ENCODE results near the gene ADAMTS2.

ADAMTS2 gene

DNA sequence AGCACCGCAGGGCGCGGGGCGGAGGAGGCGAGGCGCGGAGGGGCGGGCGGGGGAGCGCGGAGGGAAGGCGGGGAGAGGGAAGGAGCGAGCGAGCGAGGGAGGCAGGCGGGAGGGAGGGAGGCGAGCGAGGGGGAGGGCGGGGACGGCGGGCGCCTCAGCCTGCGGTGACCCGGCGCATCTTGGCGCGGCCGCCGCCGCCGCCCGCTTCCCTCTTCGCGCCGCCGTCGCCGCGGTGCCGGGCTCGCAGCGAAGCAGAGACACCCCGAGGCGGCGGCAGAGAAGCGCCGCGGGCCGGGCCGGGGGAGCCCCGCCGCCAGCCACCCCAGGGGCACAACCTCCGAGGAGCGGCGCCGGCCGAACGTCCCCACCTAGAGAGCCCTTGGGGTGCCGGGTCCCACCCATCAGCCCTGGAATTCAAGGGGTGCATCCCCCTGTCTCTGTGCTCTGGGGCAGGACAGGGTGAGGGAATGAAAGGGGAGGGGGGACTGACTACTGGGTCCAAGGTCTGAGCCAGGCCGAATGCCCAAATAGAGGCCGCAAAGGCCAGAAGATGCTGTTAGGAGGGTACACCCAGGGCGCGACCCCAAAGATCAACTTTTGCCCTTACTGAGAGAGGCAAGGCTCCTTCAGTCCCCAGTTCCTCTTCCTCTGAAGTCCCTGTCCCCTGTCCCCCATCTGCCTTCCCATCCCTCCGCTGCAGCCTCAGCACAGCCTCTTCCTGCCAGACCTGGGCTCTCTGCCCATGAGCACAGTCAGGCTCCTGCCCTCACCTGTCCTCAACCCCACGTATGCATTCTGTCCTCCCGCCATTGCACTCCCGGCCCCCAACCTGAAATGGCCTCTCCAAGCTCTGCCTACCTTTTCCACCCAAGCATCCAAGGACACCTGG lies at the start of gene ADAMTS2:
Gene ADAMTS2, minus strand, starts transcription at position 29 of the 889 bp plus-strand sequence. CDS start 133 bp downstream, outside the sequence.
- no peak for DNase-seq

GRCh38 chr5:179393078-179393477 lies 47.8 kb upstream of the ADAMTS2 start:
- no peak for DNase-seq

DNA sequence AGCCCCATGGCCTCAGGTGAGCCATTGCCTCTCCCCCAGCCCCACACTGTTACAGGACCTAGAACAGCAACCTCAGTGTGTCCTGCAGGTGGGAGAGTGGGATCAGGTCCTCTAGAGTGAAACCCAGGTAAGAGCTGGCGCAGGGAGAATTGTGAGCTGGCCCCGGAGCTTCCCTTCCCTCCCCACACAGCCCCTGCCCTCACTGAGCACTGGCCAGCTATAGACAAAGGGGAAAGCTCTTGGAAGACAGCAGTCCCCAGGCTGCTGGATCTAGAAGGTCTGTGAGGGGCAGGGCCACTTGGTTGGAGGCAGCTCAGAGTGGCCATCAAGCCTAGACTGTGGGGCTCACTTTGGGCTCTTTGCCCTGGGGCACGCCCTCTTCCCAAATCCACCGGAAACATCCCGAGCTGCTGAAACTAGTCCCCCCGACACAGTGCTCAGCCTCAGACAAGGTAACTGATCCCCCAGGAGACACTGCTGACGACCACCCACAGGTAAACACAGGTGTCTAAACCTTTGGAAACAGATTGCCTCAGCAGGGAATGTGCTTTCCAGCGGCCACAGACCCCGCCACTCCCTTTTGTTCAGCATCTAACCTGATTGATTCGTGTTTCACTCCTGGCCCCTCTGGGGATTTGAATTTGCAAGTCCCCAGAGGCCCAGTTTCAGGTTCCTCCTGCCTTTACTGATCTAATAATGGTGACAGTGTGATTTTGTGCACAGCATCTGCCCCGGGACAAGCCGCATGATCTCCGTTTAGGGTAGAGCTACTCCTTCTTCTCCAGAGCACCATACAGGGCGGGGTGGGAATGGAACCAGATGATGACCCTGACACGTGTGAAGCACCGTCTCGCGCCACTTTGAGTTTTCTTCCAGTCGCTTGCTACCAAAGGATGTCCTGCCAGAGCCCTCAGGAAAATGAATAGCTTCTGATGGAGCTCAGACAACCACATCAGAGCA lies 42.2 kb upstream of the ADAMTS2 start:
- DNase-seq: no peak

GRCh38 chr5:179385914-179386313 lies 40.7 kb upstream of the ADAMTS2 start:
- DNase-seq: no peak

- DNase-seq: no peak
Measured at GRCh38 chr5:179382486-179382885, 37.2 kb upstream of the ADAMTS2 start.

- no peak for DNase-seq
Measured at GRCh38 chr5:179381691-179382090, 36.4 kb upstream of the ADAMTS2 start.

DNA sequence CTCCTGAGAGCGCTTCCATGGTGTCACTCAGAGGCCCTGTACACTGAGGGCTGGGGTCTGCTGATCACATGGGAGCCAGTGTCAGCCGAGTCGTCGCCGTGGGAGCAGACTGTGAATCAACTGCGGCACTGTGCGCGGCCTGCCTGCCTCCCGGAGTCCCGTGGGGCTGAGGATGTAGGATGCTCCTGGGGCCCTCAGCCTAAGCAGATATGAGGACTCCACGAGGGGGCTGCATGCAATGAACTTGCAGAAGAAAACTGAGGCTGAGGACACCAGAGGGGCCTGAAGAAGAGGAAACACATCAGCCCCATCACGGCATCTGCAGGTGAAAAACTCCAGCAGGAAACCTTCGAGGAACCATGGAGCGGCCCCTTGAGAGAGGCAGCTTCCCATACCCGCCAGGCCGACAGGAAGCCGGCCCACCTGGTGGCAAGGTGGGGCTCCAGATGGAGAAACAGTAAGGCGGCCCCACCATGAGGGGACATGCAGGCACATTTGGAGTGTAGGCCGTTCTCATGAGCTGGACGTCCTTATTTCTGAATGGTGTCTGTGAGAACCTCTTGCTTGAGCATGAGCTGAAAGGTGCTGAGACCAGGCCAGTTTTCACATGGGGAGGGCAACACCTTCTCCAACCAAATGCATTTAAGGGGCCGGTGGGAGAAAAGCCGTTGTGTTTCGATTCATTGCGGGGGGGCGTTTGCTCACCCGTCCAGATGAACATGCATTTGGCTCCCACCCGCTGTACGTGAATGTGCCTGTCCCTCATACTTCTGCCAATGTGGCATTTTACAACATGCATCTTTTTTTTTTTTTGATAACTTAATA lies 35.2 kb upstream of the ADAMTS2 start:
- no peak for DNase-seq

GRCh38 chr5:179379321-179379890 lies 34.1 kb upstream of the ADAMTS2 start:
- no peak for DNase-seq

DNA sequence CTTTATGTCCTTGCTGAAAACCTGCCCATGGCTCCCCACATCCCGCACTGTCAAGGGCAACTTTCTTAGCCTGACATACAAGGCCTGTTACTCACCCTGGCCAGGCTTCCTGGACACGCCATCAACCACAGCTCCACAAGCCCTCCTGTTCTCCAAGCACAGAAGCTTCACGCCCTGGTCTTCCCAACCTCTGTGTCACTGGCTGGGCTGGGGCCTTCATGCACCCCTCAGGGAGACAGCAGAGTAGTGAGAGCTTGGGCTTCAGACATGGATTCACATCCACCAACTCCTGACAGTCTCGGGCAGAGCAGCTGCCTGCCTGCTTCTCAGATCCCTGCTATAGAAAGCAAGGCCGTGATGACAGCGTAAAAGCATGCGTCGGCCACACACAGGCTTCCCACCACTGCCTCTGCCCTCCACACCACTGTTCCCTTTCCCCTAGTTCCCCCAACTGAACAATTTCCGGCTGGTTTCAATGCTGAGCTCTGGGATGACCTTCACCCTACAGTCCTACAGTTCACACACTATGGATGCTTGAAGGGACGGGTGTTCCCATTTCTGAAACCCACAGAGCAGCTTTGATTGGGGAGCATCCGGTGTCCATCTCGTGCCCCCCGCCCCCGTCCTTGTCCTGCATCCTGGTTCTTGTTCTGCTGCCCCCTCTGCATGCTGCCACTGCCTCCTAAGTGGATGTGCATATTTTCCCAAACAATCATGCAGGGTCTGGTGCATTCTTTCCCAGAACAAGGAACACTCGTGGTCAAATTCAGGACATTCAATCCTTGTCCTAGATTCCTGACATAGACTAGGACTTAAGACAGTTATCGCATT lies 33.4 kb upstream of the ADAMTS2 start:
- no peak for DNase-seq

DNA sequence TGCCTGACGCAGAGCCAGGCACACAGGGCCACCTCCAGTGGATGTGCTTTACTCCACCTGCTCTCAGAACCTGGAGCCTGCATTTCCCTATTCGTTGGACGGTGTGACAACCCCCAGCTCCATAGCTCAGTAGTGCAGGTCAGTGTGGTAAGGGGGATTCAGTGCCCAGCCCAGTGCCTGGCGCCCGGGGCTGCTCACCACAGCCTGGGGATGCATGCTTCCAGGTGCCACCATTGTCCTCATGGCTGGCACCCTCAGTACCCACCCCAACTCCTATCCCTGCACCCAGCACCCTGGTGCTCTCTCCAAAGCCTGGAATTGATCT lies 32.8 kb upstream of the ADAMTS2 start:
- DNase-seq: no peak

DNA sequence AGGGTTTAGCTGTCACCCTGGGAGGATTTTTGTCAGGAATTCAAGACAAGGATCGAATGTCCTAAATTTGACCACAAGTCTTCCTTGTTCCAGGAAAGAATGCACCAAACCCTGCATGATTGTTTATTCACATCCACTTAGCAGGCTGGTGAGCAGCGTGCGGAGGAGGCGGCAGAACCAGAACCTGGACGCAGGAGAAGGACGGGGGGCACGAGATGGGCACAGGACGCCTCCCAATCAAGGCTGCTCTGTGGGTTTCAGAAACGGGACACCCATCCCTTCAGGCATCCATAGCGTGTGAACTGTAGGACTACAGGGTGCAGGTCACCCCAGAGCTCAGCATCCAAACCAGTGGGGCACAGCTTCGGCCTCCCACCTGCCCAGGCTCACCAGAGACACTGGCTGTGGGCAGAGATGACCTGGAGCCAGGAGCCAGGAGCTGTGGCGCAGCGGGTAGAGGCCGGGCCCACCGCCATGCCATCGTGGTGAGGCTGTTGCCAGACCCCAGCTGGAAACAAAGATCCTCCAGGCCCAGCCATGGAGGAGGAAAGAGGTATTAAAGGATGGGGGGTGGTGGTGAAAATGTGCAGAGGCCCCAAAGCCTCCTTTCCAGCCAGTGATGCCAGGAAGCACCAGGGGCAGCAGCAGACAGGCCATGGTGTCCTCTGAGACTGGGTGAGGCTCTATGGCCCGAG lies 32.3 kb upstream of the ADAMTS2 start:
- DNase-seq: no peak

- DNase-seq: no peak
Measured at GRCh38 chr5:179376701-179377420, 31.6 kb upstream of the ADAMTS2 start.

- DNase-seq: no peak
Measured at GRCh38 chr5:179375831-179376365, 30.6 kb upstream of the ADAMTS2 start.

GRCh38 chr5:179375236-179375685 lies 30.0 kb upstream of the ADAMTS2 start:
- DNase-seq: no peak

DNA sequence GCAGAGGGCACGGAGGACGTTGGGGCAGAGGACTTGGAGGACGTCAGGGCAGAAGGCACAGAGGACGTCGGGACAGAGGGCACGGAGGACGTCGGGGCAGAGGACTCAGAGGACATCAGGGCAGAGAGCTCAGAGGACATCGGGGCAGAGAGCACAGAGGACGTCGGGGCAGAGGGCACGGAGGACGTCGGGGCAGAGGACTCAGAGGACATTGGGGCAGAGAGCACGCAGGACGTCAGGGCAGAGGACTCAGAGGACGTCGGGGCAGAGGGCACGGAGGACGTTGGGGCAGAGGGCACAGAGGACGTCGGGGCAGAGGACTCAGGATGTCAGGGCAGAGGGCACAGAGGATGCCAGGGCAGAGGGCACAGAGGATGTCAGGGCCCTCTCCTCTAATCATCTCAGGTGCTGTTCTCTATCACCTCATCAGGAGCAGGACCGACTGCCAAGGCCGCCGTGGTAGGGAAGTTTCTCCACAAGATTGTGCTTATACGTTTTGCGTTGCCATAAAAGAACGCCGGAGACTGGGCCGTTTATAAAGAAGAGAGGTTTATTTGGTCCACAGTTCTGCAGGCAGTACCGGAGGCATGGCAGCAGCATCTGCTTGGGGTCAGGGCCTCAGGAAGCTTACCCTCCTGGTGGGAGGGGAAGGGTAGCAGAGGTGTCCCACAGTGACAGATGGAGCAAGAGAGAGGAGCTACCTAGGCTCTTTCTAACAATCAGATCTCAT lies 29.4 kb upstream of the ADAMTS2 start:
- DNase-seq: no peak

DNA sequence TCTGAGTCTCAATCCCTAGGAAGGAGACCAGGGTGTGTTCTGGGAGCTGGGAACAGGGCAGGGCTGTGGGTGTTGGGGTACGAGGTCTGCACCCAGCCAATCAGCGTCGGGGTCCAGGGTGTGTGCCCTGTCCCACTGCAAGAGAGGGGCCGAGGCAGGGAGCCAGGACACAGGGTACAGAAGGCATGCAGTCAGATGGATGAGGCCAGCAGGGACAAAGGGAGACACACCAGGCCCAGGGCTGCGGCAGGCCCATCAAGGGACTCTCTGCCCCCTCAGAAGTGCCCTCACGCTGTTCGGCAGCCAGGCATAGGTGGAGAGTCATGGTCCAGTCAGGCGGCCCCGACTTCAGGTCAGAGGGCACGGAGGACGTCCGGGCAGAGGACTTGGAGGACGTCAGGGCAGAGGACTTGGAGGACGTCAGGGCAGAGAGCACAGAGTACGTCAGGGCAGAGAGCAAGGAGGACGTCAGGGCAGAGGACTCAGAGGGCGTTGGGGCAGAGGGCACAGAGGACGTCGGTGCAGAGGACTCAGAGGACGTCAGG lies 28.8 kb upstream of the ADAMTS2 start:
- no peak for DNase-seq

GRCh38 chr5:179373101-179373934 lies 28.1 kb upstream of the ADAMTS2 start:
- DNase-seq: no peak

All from CD4-positive, alpha-beta T cell treated with Interleukin-1 beta for 1 hour (primary cell).